ENCODE data around the gene PRPF19.
A peak's percentile ranks its signal among the peaks of the same experiment; 100 is the strongest.
"Not testable (repeated sequence)": the region's sequence is repeated elsewhere in the genome, so short reads cannot be mapped to it uniquely, and the experiment has no call there.

The PRPF19 gene

DNA sequence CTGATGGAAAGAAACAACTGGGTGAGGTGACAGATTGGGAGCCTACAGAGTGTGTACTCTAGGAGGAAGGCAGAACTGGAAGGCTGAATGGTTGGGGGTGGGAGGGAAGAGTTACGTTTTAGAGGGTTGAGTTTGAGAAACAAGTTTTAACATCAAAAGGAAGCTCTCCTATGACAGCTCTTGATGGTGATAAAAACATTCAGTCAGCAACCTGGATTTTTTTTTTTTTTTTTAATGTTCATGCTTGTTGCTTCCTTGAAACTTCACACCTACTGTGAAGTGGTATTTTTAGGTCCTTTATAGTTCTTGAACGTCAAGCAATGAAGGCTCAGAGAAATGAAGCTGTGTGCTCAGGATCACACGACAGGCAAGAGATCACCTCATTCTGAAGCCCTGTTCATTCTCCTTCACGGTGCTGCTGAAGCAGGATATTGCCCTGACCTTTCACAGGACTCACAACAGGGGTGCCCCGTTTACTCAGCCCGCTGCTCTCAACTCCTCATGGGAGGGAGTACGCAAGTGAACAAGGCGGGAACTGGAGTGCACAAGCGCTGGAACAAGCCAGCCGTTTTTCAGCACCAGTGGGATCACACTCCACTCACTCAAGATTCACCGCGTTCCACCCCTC lies 6.0 kb upstream of the PRPF19 start:
- Histone ChIP-seq H3K4me1 (peaks cover 63% of the 10 kb centered on the region), H3K36me3 (peaks cover 5% of the 10 kb centered on the region; the same call in 1 of the 2 replicates), H3K9ac (no peak overlapping the region), H3K9me3 (peaks cover 10% of the 10 kb centered on the region), H4K20me1 (peaks cover 19% of the 10 kb centered on the region), H3K27me3 (no peaks in the 10 kb centered on the region), H3K27ac (peak overlapping the region; percentile 93), H3K4me3 (no peak overlapping the region), H3K4me2 (peak overlapping the region; percentile 94)
- TF ChIP-seq Cebpa-rat (IDR thresholded peaks at IDR 0.05): no peak

DNA sequence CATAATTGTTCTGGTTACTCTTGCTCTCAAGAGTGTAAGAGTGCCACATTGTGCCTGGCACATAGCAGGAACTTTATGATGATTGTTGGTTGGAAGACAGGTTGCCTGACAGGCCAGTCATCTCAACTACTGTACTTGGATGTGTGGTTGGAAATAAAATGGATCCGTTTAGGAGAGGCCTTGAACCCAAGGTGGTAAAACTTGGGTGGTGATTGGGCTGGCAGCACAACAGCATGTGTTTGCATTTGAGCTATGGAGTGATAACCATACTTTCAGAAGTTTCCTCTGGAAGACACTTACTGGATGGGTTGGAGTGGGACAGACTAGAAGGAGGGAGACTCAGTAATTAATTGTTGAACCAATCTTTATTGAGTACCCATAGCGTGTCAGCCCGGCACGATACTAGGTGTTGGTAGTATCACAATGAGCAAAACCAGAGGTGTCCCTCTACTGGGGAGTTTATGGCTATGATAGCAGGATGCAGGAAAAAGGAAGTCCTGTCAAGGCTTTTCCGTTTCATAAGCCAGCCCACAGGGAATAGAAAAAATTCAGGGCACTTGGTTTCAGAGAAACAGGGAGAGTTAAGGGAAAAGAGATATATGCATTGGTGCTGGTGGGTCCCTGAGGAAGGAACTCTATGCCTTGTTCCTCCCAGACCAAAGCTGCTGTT lies 4.5 kb upstream of the PRPF19 start:
- Histone ChIP-seq H3K9ac (no peak overlapping the region), H3K27me3 (no peaks in the 10 kb centered on the region), H3K9me3 (peaks cover 10% of the 10 kb centered on the region), H3K27ac (peak overlapping the region; percentile 65), H3K4me2 (peak overlapping the region; percentile 94), H3K4me1 (peaks cover 57% of the 10 kb centered on the region), H3K36me3 (no peaks in the 10 kb centered on the region), H3K4me3 (0 out of 2 replicates have a peak overlapping the region, but pooled peaks have one; percentile 12), H4K20me1 (peaks cover 4% of the 10 kb centered on the region)
- TF ChIP-seq Cebpa-rat (IDR thresholded peaks at IDR 0.05): no peak

DNA sequence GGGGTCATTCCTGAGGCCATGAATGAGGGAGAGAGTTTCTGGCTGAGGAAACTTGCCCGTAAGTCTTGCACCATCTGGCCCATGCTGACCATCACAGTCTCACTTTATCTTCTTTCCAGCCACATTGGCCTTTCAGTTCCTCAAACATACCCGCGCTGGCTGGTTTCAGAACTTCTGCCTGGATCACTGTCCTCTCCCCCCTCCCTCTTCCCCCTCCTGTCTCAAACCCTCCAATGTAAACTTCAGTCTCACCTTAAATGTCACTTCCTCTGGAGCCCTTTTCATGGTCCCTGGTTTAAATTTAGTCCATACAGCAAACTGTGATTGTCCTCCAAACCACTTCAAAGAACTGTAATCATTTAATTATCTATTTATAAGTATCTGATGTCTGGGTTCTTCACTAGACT lies 3.9 kb upstream of the PRPF19 start:
- Histone ChIP-seq H3K9ac (no peak overlapping the region), H3K27ac (peak overlapping the region; percentile 65), H3K36me3 (no peaks in the 10 kb centered on the region), H3K9me3 (peaks cover 10% of the 10 kb centered on the region), H3K4me3 (0 out of 2 replicates have a peak overlapping the region, but pooled peaks have one; percentile 0), H4K20me1 (peaks cover 5% of the 10 kb centered on the region), H3K4me1 (peaks cover 57% of the 10 kb centered on the region), H3K27me3 (no peaks in the 10 kb centered on the region), H3K4me2 (peak overlapping the region; percentile 94)
- TF ChIP-seq Cebpa-rat (IDR thresholded peaks at IDR 0.05): no peak

DNA sequence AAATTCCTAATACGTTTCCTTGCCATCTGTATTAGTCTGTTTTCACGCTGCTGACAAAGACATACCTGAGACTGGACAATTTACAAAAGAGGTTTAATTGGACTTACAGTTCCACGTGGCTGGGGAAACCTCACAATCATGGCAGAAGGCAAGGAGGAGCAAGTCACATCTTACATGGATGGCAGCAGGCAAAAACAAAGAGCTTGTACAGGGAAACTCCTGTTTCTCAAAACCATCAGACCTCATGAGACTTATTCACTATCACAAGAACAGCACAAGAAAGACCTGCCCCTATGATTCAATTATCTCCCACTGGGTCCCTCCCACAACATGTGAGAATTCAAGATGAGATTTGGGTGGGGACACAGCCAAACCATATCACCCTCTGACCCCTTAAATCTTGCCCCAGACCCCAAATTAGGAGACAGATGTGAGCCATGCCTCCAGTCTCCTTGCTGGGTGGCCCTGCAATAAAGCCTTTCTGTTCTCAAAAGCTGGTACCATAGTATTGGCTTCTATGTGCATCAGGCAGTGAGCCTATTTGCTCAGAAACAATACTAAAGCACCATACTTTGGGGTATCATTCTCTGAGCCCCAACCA lies 3.4 kb upstream of the PRPF19 start:
- Histone ChIP-seq H4K20me1 (peaks cover 10% of the 10 kb centered on the region), H3K9me3 (peaks cover 10% of the 10 kb centered on the region), H3K4me2 (peak overlapping the region; percentile 94), H3K4me1 (peaks cover 58% of the 10 kb centered on the region), H3K4me3 (0 out of 2 replicates have a peak overlapping the region, but pooled peaks have one; percentile 0), H3K27ac (peak overlapping the region; percentile 65)
- not testable (repeated sequence) for H3K27me3 ChIP-seq, H3K9ac ChIP-seq, H3K36me3 ChIP-seq

DNA sequence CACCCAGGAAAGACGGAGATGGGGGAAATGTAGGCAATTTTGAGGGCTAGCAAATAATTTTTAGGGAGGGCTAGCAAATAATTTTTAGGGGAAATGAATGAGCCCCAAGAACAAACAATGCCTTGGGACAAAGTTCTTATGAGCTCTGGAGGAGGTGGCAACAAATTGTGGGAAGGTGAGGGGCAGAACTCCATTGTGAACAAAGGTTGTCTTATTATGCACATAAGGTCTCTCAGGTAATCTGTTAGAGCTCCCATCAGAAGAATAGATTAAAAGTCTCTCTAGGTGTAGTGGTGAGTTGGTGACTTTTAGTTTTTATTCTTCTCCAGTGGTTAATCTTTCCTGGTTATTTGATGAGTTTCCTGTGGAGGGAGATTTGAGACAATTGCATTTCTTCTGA lies 2.4 kb upstream of the PRPF19 start:
- Histone ChIP-seq H3K36me3 (peaks cover 9% of the 10 kb centered on the region), H4K20me1 (peaks cover 20% of the 10 kb centered on the region), H3K4me2 (no peak overlapping the region), H3K27ac (no peak overlapping the region), H3K4me1 (peaks cover 68% of the 10 kb centered on the region), H3K9me3 (peaks cover 10% of the 10 kb centered on the region), H3K27me3 (no peaks in the 10 kb centered on the region), H3K9ac (no peak overlapping the region), H3K4me3 (no peak overlapping the region)
- TF ChIP-seq Cebpa-rat (IDR thresholded peaks at IDR 0.05): no peak

DNA sequence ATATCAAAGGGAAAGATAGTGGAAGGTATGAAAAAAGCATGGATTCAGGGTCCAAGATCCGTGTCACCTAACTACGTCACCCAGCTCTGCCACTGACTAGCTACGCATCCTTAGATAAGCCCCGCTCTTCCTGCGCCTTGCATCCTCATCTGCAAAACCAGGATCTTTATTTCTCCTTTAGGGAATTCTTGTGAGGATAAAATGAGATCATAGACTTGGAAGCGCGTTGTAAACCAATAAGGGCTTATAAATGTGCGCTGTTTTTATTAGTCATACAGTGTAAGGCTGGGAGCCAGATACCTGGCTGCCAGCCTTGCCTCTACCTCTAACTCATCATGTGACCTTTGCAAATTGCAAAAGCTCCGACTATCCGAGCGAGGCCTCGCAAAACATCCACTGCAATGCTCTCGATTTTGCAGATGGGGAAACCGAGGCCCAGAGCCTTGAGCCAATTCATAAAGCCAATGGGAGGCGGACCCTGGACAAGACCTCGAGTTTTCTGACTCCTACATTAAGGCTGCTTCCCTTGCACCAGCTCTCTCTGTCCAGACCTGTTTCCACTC lies 753 bp downstream of the PRPF19 start:
- H3K4me2 ChIP-seq: peak overlapping the region; percentile 94
- H3K36me3 ChIP-seq: peaks cover 40% of the 10 kb centered on the region
- H3K9ac ChIP-seq: peak overlapping the region; percentile 92
- H4K20me1 ChIP-seq: peaks cover 52% of the 10 kb centered on the region
- peaks cover 42% of the 10 kb centered on the region for H3K4me1 ChIP-seq
- no peak for TF ChIP-seq Cebpa-rat (IDR thresholded peaks at IDR 0.05)
- H3K4me3 ChIP-seq: peak overlapping the region; percentile 77
- H3K9me3 ChIP-seq: peaks cover 10% of the 10 kb centered on the region
- H3K27ac ChIP-seq: peak overlapping the region; percentile 95
- no peaks in the 10 kb centered on the region for H3K27me3 ChIP-seq

DNA sequence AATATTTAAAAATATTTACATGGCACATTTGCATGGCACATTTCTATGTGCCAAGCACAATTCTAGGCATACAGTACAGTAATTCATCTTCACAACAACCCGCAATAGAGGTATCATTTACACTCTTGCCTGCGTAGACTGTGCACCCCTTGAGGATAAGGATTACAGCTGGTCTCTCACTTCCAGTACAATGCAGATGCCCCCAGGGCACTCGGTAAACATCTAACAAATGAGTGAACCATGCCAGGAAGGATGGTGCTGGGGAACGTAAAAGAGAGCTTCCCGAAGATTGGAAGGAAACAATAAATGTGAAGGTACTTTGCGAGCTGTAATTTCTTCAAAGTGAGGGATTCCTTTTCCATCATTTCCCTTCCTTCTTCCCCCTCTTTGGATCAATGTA lies 1.3 kb downstream of the PRPF19 start:
- Histone ChIP-seq H3K4me3 (peak overlapping the region; percentile 77), H3K9me3 (peaks cover 9% of the 10 kb centered on the region), H3K36me3 (peaks cover 46% of the 10 kb centered on the region), H3K4me1 (peaks cover 36% of the 10 kb centered on the region), H3K27ac (peak overlapping the region; percentile 95), H3K27me3 (no peaks in the 10 kb centered on the region), H3K9ac (peak overlapping the region; percentile 92), H3K4me2 (peak overlapping the region; percentile 94), H4K20me1 (peaks cover 58% of the 10 kb centered on the region)
- no peak for TF ChIP-seq Cebpa-rat (IDR thresholded peaks at IDR 0.05)

DNA sequence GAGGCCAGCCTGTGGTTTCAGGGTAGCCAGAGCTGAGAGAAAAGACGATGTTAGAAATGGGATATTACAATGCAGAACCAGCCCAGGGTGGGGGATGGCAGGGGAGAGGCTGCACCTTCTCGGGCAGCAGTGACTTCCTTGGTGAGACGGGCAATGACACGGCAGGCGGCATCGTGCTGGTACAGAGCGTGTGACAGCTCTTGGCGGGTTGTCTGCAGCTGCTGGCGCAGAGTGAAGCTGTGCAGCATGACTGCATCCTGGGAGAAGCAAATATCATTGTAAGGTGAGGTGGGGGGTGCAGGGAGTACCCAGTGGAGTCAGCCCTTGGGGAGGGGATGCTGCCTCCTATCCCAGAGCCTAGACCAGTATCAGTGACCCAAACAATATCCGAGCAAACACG lies 3.8 kb downstream of the PRPF19 start:
- H4K20me1 ChIP-seq: peaks cover 73% of the 10 kb centered on the region
- no peak overlapping the region for H3K4me3 ChIP-seq
- TF ChIP-seq Cebpa-rat (IDR thresholded peaks at IDR 0.05): no peak
- H3K27me3 ChIP-seq: no peaks in the 10 kb centered on the region
- no peak overlapping the region; the same call in 1 of the 2 replicates for H3K9ac ChIP-seq
- H3K4me1 ChIP-seq: peaks cover 31% of the 10 kb centered on the region
- no peaks in the 10 kb centered on the region for H3K9me3 ChIP-seq
- H3K36me3 ChIP-seq: peaks cover 70% of the 10 kb centered on the region
- H3K27ac ChIP-seq: no peak overlapping the region
- no peak overlapping the region for H3K4me2 ChIP-seq

DNA sequence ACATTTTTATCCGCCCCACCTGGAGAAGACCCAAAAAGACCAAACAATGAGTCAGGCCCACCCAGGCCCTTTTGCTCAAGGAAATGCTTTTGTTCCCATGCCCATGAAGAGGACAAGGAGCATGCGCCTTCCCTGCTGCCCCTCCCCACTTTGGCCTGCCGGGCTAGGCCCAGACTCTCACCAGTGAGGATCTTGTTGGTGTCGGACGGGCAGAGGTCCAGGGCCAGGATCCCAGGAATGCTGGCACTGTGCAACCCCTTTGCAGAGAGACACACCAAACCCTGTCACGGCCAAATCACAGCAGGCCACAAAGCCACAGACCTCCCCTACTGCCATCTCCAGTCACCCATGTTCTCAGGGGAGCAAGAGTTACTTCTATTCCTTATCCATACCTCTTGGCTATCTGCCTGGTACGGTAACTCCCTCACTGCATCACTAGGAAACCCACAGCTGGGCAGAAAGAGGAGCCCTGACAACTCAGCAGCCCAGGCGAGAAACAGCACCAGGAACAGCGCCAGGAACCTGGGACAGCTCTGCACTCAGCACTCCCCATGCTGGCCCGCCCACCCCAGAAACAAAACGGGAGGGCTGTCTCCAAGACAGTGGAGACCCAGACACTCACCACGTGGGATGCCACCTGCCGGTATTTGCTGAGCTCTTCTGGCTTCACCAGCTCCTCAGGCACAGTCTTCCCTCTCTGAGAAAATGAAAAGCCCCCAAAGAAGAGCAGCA lies 5.5 kb downstream of the PRPF19 start:
- Histone ChIP-seq H4K20me1 (peaks cover 73% of the 10 kb centered on the region), H3K4me2 (no peak overlapping the region), H3K4me3 (no peak overlapping the region), H3K4me1 (peaks cover 23% of the 10 kb centered on the region), H3K9me3 (no peaks in the 10 kb centered on the region), H3K27ac (no peak overlapping the region), H3K36me3 (peaks cover 88% of the 10 kb centered on the region), H3K9ac (0 out of 2 replicates have a peak overlapping the region, but pooled peaks have one; percentile 6), H3K27me3 (no peaks in the 10 kb centered on the region)
- TF ChIP-seq Cebpa-rat (IDR thresholded peaks at IDR 0.05): no peak

Data from BLaER1 (cell line).